Brain pericyte (primary cell): ENCODE data around the gene TMEM248.
"Not testable (repeated sequence)": the region's sequence is repeated elsewhere in the genome, so short reads cannot be mapped to it uniquely, and the experiment has no call there.

Experiments
- DNase-seq: peaks from one replicate; pipeline ENCODE4 v3.0.0-alpha.2; 2012; ENCODE audit warnings: low read depth, low spot score

Gene TMEM248

GRCh38 chr7:67000601-67001258 is 79.7 kb downstream of the TMEM248 start:
- not testable (repeated sequence) for DNase-seq

- not testable (repeated sequence) for DNase-seq
Observed at GRCh38 chr7:67004145-67004544, 83.1 kb downstream of the TMEM248 start.

- DNase-seq = no peak
Observed at GRCh38 chr7:67006965-67007364, 85.9 kb downstream of the TMEM248 start.
